SU-DHL-6 (cell line): ENCODE measurements around the gene GATAD2B.
"Not testable (repeated sequence)": the region's sequence is repeated elsewhere in the genome, so short reads cannot be mapped to it uniquely, and the experiment has no call there.

Experiments used
- H2AFZ ChIP-seq: fragments of 200-600 bp; sonication (generic); 2 replicates; pipeline ENCODE4 v1.6.1; 2014; ENCODE audit warnings: low read depth, mild to moderate bottlenecking, moderate library complexity, mixed read lengths, antibody characterized with exemption, low read length; ENCODE audit not compliant: severe bottlenecking
- H3F3A ChIP-seq: fragments of 200-600 bp; shearing (Covaris generic); 2 replicates; pipeline ENCODE4 v1.6.0; 2016; ENCODE audit warnings: antibody characterized with exemption, mild to moderate bottlenecking; ENCODE audit not compliant: insufficient read depth
- H3K27ac ChIP-seq: fragments of 200-600 bp; sonication (generic); 2 replicates; pipeline ENCODE4 v1.5.1; 2016; ENCODE audit warnings: low read depth, mild to moderate bottlenecking, low read length, moderate library complexity, mixed read lengths
- H3K27me3 ChIP-seq: fragments of 200-600 bp; sonication (generic), shearing (Covaris generic); 2 replicates; pipeline ENCODE4 v1.6.0; 2014; ENCODE audit warnings: mild to moderate bottlenecking, low read length
- H3K36me3 ChIP-seq: fragments of 200-600 bp; sonication (generic); 2 replicates; pipeline ENCODE4 v1.6.1; 2014; ENCODE audit warnings: mild to moderate bottlenecking, low read length, mixed read lengths
- H3K4me2 ChIP-seq: fragments of 300-600, 200-600 bp; shearing (Covaris generic), sonication (generic); 2 replicates; pipeline ENCODE4 v1.6.0; 2014; ENCODE audit warnings: low read length, low read depth, mild to moderate bottlenecking; ENCODE audit not compliant: poor library complexity, severe bottlenecking
- H3K4me3 ChIP-seq: fragments of 200-600 bp; sonication (generic); 2 replicates; pipeline ENCODE4 v1.5.1; 2014; ENCODE audit warnings: antibody characterized with exemption, low read length, mild to moderate bottlenecking, mixed read lengths; ENCODE audit not compliant: insufficient read depth, poor library complexity, severe bottlenecking
- H3K79me2 ChIP-seq: fragments of 200-600 bp; sonication (generic); 2 replicates; pipeline ENCODE4 v1.6.1; 2014; ENCODE audit warnings: mild to moderate bottlenecking, low read length, moderate library complexity; ENCODE audit not compliant: insufficient read depth
- H3K9ac ChIP-seq: fragments of 200-600 bp; sonication (generic); 2 replicates; pipeline ENCODE4 v1.7.0; 2014; ENCODE audit warnings: mild to moderate bottlenecking, low read length
- H3K9me2 ChIP-seq: fragments of 200-600 bp; sonication (generic); replicated peaks from 2 replicates; pipeline ENCODE4 v1.6.1; 2014; ENCODE audit warnings: low read length; ENCODE audit not compliant: insufficient read depth
- H3K9me3 ChIP-seq: fragments of 200-600 bp; sonication (generic); 2 replicates; pipeline ENCODE4 v1.6.1; 2014; ENCODE audit warnings: low read length, mixed read lengths; ENCODE audit not compliant: insufficient read depth
- H4K20me1 ChIP-seq: fragments of 200-600 bp; sonication (generic); 2 replicates; pipeline ENCODE4 v1.6.1; 2014; ENCODE audit warnings: low read depth, mild to moderate bottlenecking, antibody characterized with exemption, low read length, moderate library complexity, mixed read lengths
- EZH2phosphoT487 ChIP-seq: fragments of 200-600 bp; sonication (generic), shearing (Covaris generic); conservative IDR thresholded peaks from 2 replicates; pipeline ENCODE4 v1.6.1; 2018; ENCODE audit warnings: mild to moderate bottlenecking, antibody characterized with exemption, low read length, moderate library complexity, mixed read lengths
- TF ChIP-seq, protein P1 (sequence below): fragments of 200-600 bp; sonication (generic); IDR thresholded peaks from one replicate; pipeline ENCODE4 v1.5.1; 2017; ENCODE audit warnings: antibody characterized with exemption, mild to moderate bottlenecking, low read length, moderate library complexity; ENCODE audit not compliant: insufficient read depth, poor library complexity, severe bottlenecking

Gene GATAD2B

DNA sequence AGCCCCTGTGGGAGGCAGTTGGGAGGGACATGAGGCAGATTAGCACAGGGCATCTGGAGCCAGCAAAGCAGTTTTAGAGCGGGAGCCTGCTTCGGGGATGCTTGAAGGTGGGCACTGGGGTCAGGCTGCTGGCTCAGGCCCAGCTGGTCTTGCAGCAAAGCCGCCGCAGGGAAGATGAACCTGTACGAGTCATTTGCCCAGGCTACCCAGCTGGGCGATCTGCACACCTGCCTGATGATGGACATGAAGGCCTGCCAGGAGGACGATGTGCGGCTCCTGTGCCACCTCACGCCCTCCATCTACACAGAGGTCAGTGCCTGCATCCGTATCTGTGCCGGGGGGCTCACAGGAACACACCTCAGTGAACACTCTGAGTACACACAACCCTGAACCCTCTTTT, 155.3 kb downstream of the GATAD2B start:
- H3K9me2 ChIP-seq, result no peaks in the 10 kb centered on the region
- H3K9me3 ChIP-seq, result no peaks in the 10 kb centered on the region
- H3K9ac ChIP-seq, result no peak overlapping the region
- H2AFZ ChIP-seq, result no peak overlapping the region
- no peak overlapping the region for H3K4me3 ChIP-seq
- no peaks in the 10 kb centered on the region for H3K36me3 ChIP-seq
- H4K20me1 ChIP-seq, result no peaks in the 10 kb centered on the region
- TF ChIP-seq EZH2phosphoT487, result no peak
- TF ChIP-seq, protein P1, sequence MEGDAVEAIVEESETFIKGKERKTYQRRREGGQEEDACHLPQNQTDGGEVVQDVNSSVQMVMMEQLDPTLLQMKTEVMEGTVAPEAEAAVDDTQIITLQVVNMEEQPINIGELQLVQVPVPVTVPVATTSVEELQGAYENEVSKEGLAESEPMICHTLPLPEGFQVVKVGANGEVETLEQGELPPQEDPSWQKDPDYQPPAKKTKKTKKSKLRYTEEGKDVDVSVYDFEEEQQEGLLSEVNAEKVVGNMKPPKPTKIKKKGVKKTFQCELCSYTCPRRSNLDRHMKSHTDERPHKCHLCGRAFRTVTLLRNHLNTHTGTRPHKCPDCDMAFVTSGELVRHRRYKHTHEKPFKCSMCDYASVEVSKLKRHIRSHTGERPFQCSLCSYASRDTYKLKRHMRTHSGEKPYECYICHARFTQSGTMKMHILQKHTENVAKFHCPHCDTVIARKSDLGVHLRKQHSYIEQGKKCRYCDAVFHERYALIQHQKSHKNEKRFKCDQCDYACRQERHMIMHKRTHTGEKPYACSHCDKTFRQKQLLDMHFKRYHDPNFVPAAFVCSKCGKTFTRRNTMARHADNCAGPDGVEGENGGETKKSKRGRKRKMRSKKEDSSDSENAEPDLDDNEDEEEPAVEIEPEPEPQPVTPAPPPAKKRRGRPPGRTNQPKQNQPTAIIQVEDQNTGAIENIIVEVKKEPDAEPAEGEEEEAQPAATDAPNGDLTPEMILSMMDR, result no peak
- H3K27ac ChIP-seq, result no peak overlapping the region
- no peaks in the 10 kb centered on the region for H3K27me3 ChIP-seq
- H3F3A ChIP-seq, result no peaks in the 10 kb centered on the region
- H3K79me2 ChIP-seq, result no peaks in the 10 kb centered on the region
- no peak overlapping the region for H3K4me2 ChIP-seq

DNA sequence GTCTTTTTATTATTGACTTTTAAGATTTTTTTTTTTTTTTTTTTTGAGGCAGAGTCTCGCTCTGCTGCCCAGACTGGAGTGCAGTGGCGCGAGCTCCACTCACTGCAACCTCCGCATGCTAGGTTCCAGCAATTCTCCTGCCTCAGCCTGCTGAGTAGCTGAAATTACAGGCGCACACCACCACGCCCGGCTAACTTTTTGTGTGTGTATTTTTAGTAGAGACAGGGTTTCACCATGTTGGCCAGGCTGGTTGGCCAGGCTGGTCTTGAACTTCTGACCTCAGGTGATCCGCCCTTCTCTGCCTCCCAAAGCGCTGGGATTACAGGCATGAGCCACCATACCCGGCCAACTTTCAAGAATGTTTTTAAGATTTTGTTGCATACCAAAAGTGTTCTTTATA, 156.1 kb downstream of the GATAD2B start:
- H3K9me3 ChIP-seq, H3F3A ChIP-seq, H3K9ac ChIP-seq, H4K20me1 ChIP-seq, H3K36me3 ChIP-seq, H3K4me3 ChIP-seq, H3K27me3 ChIP-seq, H3K9me2 ChIP-seq, H3K4me2 ChIP-seq, H2AFZ ChIP-seq, H3K79me2 ChIP-seq, H3K27ac ChIP-seq: not testable (repeated sequence)

DNA sequence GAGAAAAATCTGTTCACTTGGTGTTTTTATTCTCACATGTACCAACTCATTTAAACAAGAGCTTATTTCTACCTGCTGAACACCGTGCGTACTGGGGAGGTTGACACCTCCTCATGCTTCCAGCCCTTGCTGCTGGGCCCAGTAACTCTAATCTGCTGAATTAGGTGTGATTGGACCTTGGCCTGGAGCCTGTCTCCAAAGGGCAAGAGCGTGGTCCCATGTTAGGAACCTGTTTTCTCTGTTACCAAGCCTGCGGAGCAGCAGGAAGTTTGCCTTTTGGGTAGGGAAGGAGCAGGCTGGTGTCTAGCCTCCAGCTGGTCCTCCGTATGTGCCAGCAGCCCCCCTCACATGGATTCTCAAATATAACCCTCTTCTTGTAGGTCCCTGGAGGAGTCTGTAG, 158.5 kb downstream of the GATAD2B start:
- no peak overlapping the region for H3K27ac ChIP-seq
- no peaks in the 10 kb centered on the region for H3K79me2 ChIP-seq
- no peaks in the 10 kb centered on the region for H3K36me3 ChIP-seq
- H2AFZ ChIP-seq, result no peak overlapping the region
- H3K9me2 ChIP-seq, result no peaks in the 10 kb centered on the region
- no peak overlapping the region for H3K9ac ChIP-seq
- no peaks in the 10 kb centered on the region for H3K27me3 ChIP-seq
- no peaks in the 10 kb centered on the region for H3K9me3 ChIP-seq
- no peak overlapping the region for H3K4me2 ChIP-seq
- H3F3A ChIP-seq, result no peaks in the 10 kb centered on the region
- no peaks in the 10 kb centered on the region for H4K20me1 ChIP-seq
- TF ChIP-seq, protein P1, result no peak
- no peak for TF ChIP-seq EZH2phosphoT487
- H3K4me3 ChIP-seq, result no peak overlapping the region

DNA sequence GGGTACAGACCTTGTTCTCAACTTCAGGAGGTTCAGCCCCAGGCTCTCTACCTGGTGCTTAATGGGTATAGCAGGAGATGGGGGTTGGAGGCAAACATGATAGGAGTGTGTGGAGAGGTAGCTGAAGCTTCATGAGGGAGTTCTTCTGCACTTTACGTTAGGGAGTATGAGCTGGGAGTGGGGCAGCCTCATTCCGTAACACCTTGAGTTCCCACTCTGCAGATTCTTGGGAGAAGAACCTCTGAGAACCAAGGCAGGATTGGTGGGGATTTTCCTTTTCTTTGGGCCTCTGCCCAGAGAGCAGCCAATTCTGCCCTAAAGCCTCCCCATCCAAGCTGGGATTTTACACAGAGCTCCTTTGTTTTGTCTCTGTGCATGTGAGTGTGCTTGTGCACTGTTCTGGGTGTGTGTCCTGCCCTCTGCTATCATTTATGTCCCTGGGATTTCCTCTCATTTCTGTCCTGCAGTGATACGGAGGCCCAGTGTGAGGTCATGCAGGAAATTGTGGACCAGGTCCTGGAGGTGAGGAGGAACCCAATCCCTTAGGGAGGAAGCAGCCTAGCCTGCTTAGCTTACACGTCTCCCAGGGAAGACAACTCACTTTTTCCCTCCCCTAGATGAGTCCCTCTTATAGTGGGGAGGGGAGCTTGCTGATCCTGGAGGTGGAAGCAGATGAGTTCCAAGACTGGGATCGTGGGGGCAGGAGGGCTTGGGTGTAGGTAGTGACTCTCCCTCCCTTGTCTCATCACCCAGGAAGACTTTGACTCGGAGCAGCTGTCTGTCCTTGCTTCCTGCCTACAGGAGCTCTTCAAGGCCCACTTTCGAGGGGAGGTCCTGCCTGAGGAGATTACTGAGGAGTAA, 159.2 kb downstream of the GATAD2B start:
- H3K4me2 ChIP-seq, result no peak overlapping the region
- H3K9ac ChIP-seq, result no peak overlapping the region
- no peaks in the 10 kb centered on the region for H3K27me3 ChIP-seq
- no peak overlapping the region for H2AFZ ChIP-seq
- TF ChIP-seq, protein P1, result no peak
- no peak for TF ChIP-seq EZH2phosphoT487
- H3K27ac ChIP-seq, result no peak overlapping the region
- no peaks in the 10 kb centered on the region for H3F3A ChIP-seq
- no peaks in the 10 kb centered on the region for H3K9me2 ChIP-seq
- H4K20me1 ChIP-seq, result no peaks in the 10 kb centered on the region
- no peaks in the 10 kb centered on the region for H3K79me2 ChIP-seq
- H3K9me3 ChIP-seq, result no peaks in the 10 kb centered on the region
- no peak overlapping the region for H3K4me3 ChIP-seq
- no peaks in the 10 kb centered on the region for H3K36me3 ChIP-seq
